ENCODE data around the gene PSTPIP1. TPM values are rescaled to one million over a fixed set of nuclear protein-coding genes. Genes with fewer than 3 reads are reported as not detected.

Gene PSTPIP1
- total RNA-seq, 1 experiment from 2014 or later = 1.5 TPM

DNA sequence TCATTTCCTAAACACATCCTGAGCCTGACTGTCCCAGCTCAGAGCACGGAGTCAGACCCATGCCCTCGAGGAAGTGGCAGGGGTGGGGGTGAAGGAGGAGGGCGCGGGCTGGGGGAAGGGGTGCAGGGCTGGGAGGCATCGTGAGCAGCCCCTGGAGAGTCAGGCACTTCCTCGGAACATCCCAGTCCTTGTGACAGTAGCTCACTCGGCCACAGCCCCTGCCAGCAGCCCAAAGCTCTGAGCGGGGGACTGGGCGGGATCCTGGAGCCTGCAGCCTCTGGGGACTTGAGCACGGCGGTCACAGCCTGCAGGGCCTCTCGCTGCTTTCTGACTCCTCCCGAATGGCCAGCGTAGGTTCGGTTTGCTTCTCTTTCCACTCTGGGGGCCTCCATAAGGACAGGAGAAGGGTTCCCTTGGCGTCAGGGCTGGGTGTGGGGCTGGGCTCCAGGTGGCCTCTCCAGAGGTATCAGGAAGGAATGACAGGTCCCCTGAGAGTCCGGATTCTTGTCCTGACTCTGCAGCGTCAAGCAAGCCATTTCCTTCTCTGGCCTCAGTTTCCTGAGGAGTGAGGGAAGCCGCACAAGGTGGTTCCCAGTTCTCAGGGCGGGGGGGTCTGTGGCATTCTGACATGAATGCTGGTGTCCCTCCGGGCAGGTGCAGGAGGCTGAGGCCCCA is 20.9 kb downstream of the PSTPIP1 start (continued):
- TF ChIP-seq, protein P1, sequence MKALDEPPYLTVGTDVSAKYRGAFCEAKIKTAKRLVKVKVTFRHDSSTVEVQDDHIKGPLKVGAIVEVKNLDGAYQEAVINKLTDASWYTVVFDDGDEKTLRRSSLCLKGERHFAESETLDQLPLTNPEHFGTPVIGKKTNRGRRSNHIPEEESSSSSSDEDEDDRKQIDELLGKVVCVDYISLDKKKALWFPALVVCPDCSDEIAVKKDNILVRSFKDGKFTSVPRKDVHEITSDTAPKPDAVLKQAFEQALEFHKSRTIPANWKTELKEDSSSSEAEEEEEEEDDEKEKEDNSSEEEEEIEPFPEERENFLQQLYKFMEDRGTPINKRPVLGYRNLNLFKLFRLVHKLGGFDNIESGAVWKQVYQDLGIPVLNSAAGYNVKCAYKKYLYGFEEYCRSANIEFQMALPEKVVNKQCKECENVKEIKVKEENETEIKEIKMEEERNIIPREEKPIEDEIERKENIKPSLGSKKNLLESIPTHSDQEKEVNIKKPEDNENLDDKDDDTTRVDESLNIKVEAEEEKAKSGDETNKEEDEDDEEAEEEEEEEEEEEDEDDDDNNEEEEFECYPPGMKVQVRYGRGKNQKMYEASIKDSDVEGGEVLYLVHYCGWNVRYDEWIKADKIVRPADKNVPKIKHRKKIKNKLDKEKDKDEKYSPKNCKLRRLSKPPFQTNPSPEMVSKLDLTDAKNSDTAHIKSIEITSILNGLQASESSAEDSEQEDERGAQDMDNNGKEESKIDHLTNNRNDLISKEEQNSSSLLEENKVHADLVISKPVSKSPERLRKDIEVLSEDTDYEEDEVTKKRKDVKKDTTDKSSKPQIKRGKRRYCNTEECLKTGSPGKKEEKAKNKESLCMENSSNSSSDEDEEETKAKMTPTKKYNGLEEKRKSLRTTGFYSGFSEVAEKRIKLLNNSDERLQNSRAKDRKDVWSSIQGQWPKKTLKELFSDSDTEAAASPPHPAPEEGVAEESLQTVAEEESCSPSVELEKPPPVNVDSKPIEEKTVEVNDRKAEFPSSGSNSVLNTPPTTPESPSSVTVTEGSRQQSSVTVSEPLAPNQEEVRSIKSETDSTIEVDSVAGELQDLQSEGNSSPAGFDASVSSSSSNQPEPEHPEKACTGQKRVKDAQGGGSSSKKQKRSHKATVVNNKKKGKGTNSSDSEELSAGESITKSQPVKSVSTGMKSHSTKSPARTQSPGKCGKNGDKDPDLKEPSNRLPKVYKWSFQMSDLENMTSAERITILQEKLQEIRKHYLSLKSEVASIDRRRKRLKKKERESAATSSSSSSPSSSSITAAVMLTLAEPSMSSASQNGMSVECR (CRISPR knock-in tag; IDR thresholded peaks at IDR 0.05; ENCODE audit: borderline replicate concordance) = no peak
- no peak for TF ChIP-seq CREB1 (CRISPR knock-in tag; IDR thresholded peaks at IDR 0.05)
- TF ChIP-seq SOX15 (CRISPR knock-in tag; IDR thresholded peaks at IDR 0.05) = no peak
- TF ChIP-seq TP53 (CRISPR knock-in tag; IDR thresholded peaks at IDR 0.05) = no peak
- TF ChIP-seq EMX1 (CRISPR knock-in tag; IDR thresholded peaks at IDR 0.05) = no peak
- TF ChIP-seq, protein P2, sequence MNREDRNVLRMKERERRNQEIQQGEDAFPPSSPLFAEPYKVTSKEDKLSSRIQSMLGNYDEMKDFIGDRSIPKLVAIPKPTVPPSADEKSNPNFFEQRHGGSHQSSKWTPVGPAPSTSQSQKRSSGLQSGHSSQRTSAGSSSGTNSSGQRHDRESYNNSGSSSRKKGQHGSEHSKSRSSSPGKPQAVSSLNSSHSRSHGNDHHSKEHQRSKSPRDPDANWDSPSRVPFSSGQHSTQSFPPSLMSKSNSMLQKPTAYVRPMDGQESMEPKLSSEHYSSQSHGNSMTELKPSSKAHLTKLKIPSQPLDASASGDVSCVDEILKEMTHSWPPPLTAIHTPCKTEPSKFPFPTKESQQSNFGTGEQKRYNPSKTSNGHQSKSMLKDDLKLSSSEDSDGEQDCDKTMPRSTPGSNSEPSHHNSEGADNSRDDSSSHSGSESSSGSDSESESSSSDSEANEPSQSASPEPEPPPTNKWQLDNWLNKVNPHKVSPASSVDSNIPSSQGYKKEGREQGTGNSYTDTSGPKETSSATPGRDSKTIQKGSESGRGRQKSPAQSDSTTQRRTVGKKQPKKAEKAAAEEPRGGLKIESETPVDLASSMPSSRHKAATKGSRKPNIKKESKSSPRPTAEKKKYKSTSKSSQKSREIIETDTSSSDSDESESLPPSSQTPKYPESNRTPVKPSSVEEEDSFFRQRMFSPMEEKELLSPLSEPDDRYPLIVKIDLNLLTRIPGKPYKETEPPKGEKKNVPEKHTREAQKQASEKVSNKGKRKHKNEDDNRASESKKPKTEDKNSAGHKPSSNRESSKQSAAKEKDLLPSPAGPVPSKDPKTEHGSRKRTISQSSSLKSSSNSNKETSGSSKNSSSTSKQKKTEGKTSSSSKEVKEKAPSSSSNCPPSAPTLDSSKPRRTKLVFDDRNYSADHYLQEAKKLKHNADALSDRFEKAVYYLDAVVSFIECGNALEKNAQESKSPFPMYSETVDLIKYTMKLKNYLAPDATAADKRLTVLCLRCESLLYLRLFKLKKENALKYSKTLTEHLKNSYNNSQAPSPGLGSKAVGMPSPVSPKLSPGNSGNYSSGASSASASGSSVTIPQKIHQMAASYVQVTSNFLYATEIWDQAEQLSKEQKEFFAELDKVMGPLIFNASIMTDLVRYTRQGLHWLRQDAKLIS (CRISPR knock-in tag; IDR thresholded peaks at IDR 0.05; ENCODE audit: borderline replicate concordance) = no peak
- TF ChIP-seq TEAD4 (CRISPR knock-in tag; IDR thresholded peaks at IDR 0.05) = no peak
- TF ChIP-seq RORB (CRISPR knock-in tag; IDR thresholded peaks at IDR 0.05) = no peak
- TF ChIP-seq, protein P3, sequence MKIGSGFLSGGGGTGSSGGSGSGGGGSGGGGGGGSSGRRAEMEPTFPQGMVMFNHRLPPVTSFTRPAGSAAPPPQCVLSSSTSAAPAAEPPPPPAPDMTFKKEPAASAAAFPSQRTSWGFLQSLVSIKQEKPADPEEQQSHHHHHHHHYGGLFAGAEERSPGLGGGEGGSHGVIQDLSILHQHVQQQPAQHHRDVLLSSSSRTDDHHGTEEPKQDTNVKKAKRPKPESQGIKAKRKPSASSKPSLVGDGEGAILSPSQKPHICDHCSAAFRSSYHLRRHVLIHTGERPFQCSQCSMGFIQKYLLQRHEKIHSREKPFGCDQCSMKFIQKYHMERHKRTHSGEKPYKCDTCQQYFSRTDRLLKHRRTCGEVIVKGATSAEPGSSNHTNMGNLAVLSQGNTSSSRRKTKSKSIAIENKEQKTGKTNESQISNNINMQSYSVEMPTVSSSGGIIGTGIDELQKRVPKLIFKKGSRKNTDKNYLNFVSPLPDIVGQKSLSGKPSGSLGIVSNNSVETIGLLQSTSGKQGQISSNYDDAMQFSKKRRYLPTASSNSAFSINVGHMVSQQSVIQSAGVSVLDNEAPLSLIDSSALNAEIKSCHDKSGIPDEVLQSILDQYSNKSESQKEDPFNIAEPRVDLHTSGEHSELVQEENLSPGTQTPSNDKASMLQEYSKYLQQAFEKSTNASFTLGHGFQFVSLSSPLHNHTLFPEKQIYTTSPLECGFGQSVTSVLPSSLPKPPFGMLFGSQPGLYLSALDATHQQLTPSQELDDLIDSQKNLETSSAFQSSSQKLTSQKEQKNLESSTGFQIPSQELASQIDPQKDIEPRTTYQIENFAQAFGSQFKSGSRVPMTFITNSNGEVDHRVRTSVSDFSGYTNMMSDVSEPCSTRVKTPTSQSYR (CRISPR knock-in tag; IDR thresholded peaks at IDR 0.05) = no peak
- no peak for TF ChIP-seq ZNF423 (CRISPR knock-in tag; IDR thresholded peaks at IDR 0.05)
- TF ChIP-seq GRHL2 (CRISPR knock-in tag; IDR thresholded peaks at IDR 0.05; ENCODE audit: insufficient replicate concordance, severe bottlenecking) = no peak
- no peak for TF ChIP-seq KAT7 (CRISPR knock-in tag; IDR thresholded peaks at IDR 0.05; ENCODE audit: borderline replicate concordance)
- TF ChIP-seq MYBL2 (CRISPR knock-in tag; IDR thresholded peaks at IDR 0.05) = no peak
- TF ChIP-seq, protein P4, sequence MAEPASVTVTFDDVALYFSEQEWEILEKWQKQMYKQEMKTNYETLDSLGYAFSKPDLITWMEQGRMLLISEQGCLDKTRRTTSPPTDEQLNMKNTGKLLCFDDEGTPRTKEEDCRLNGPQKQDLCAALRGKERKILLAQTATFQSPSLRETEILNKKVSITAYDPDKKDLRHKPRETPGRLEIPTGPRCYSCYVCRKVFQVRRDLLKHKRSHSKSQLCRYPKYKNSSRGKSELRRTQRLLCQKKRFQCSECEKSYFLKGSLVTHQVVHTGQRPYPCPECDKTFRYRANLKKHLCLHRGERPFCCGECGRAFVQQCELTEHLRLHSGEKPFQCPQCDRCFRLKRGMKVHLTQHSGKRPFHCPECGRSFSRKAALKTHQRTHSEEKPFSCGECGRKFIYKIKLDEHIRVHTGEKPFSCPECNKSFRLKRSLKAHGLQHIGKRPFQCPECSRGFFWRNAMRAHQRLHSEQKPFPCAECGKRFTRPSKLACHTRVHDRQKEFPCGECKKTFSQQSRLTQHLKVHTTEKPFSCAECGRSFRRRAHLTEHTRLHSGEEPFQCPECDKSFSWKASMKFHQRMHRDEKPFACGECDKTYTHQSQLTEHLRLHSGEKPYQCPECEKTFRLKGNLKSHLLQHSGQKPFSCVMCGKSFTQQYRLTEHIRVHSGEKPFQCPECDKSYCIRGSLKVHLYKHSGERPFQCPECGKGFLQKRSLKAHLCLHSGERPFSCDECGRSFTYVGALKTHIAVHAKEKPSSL (CRISPR knock-in tag; conservative IDR thresholded peaks at IDR 0.05) = no peak

Measured in WTC11 (cell line).